ENCODE results near the gene MT1H. TPM values are rescaled to one million over a fixed set of nuclear protein-coding genes. Genes with fewer than 3 reads are reported as not detected.

Gene MT1H
- total and polyA plus RNA-seq, 9 of the 15 experiments (the other 6 are each of a cell fraction or from before 2014, with no cell fraction given) = 0.13 to 0.37 TPM; not detected in 7

DNA sequence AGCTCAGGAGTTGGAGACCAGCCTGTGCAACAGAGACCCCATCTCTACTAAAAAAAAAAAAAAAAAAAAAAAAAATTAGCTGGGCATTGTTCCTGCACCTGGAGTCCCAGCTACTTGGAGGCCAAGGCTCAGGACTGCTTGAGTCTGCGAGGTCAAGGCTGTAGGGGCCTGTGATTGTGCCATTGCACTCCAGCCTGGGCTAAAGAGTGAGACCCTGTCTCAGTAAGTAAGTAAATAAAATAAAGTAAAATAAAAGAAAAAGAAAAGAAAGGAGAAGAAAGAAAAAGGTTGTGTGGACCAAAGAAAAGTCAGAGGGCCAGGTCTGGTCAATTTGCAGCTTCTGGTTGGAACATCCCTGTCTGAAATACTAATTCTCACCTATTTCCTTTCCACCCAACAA, 31.0 kb downstream of the MT1H start (continued):
- TF ChIP-seq ETS2 (tag; IDR thresholded peaks at IDR 0.05; ENCODE audit: borderline replicate concordance, poor library complexity, severe bottlenecking) = no peak
- TF ChIP-seq PURB (CRISPR knock-in tag; IDR thresholded peaks at IDR 0.05; ENCODE audit: low read depth) = no peak
- TF ChIP-seq C11orf30 (IDR thresholded peaks at IDR 0.05; ENCODE audit: low read depth) = no peak

GRCh38 chr16:56701534-56701933, 31.9 kb downstream of the MT1H start:
- 31% methylated on average over 7 of the region's 7 CpGs for WGBS (ENCODE audit: insufficient coverage, low coverage, missing lambda C conversion rate)
- intact Hi-C loops (cut with micrococcal nuclease) = no loop called here
- no peak overlapping the region for H2AFZ ChIP-seq (ENCODE audit: low read depth, low read length)
- no peak for FAIRE-seq
- ChIA-PET CTCF (ENCODE audit: low intra/inter-chr PET ratio) (interaction anchor here (0.7 to 2.2 kb wide), 6 partner anchors 28 to 368 kb away, joined by 3 to 26 read pairs (median 10); no protein-coding TSS in a partner anchor), POLR2A (interaction anchor here (1.0 to 1.3 kb wide), 4 partner anchors 17 to 365 kb away, joined by 3 to 4 read pairs (median 3); no protein-coding TSS in a partner anchor)
- no peak overlapping the region for H3K4me2 ChIP-seq (ENCODE audit: insufficient read depth, low read length)
- in situ Hi-C loops (cut with MboI) = loop anchor here (5.0 kb wide), 1 partner anchor 124 kb away; no protein-coding TSS in a partner anchor
- peaks cover 0 to 19% of the 10 kb centered on the region in 2 experiments; a peak in 2 of 5 replicates for H3K27me3 ChIP-seq (ENCODE audit: control insufficient read depth in 2 of 2, insufficient read depth in 2 of 2, low read length in 2 of 2)
- no peaks in the 10 kb centered on the region for H3K36me3 ChIP-seq (ENCODE audit: control insufficient read depth, insufficient read depth, low read length)
- H3K27ac ChIP-seq (ENCODE audit: extremely low read depth, low read depth, low read length) = no peak overlapping the region
- no peaks in the 10 kb centered on the region for H3K4me1 ChIP-seq (replicated peaks in 1 of 2; ENCODE audit: control insufficient read depth in 2 of 2, insufficient read depth in 2 of 2, low read length in 2 of 2)
- no peaks in the 10 kb centered on the region for H3K9me1 ChIP-seq (ENCODE audit: control insufficient read depth, insufficient read depth, low read length)
- H3K79me2 ChIP-seq (ENCODE audit: control insufficient read depth, insufficient read depth, low read length) = no peaks in the 10 kb centered on the region
- no peak overlapping the region for H3K9ac ChIP-seq (ENCODE audit: insufficient read depth in 1 of 2, low read depth in 2 of 2, low read length in 2 of 2)
- H4K20me1 ChIP-seq (replicated peaks; ENCODE audit: control insufficient read depth, insufficient read depth, low read length) = no peaks in the 10 kb centered on the region
- no peaks in the 10 kb centered on the region for H3K9me3 ChIP-seq (replicated peaks; ENCODE audit: control insufficient read depth, insufficient read depth, low read depth, low read length)
- no peak for ATAC-seq
- BruUV-seq (replicated peaks) = no TSS peak
- no peak for DNase-seq (ENCODE audit: extremely low read depth in 1 of 4, low spot score in 3 of 4)
- no peak overlapping the region for H3K4me3 ChIP-seq
- TF ChIP-seq SIN3A (IDR thresholded peaks at IDR 0.05; ENCODE audit: borderline replicate concordance in 2 of 2, control insufficient read depth in 1 of 2, low read depth in 2 of 2, low read length in 2 of 2) = no peak
- TF ChIP-seq GTF2E2 (tag; IDR thresholded peaks at IDR 0.05) = no peak
- no peak for TF ChIP-seq ZNF121 (CRISPR knock-in tag; conservative IDR thresholded peaks at IDR 0.05)
- no peak for TF ChIP-seq ZNF644 (tag; IDR thresholded peaks at IDR 0.05; ENCODE audit: low read depth)
- no peak for TF ChIP-seq ELF1 (tag; IDR thresholded peaks at IDR 0.05)
- TF ChIP-seq, protein P1, sequence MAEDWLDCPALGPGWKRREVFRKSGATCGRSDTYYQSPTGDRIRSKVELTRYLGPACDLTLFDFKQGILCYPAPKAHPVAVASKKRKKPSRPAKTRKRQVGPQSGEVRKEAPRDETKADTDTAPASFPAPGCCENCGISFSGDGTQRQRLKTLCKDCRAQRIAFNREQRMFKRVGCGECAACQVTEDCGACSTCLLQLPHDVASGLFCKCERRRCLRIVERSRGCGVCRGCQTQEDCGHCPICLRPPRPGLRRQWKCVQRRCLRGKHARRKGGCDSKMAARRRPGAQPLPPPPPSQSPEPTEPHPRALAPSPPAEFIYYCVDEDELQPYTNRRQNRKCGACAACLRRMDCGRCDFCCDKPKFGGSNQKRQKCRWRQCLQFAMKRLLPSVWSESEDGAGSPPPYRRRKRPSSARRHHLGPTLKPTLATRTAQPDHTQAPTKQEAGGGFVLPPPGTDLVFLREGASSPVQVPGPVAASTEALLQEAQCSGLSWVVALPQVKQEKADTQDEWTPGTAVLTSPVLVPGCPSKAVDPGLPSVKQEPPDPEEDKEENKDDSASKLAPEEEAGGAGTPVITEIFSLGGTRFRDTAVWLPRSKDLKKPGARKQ (CRISPR knock-in tag; IDR thresholded peaks at IDR 0.05) = no peak
- TF ChIP-seq HDAC6 (IDR thresholded peaks at IDR 0.05; ENCODE audit: low read depth, low read length) = no peak
- TF ChIP-seq, protein P2, sequence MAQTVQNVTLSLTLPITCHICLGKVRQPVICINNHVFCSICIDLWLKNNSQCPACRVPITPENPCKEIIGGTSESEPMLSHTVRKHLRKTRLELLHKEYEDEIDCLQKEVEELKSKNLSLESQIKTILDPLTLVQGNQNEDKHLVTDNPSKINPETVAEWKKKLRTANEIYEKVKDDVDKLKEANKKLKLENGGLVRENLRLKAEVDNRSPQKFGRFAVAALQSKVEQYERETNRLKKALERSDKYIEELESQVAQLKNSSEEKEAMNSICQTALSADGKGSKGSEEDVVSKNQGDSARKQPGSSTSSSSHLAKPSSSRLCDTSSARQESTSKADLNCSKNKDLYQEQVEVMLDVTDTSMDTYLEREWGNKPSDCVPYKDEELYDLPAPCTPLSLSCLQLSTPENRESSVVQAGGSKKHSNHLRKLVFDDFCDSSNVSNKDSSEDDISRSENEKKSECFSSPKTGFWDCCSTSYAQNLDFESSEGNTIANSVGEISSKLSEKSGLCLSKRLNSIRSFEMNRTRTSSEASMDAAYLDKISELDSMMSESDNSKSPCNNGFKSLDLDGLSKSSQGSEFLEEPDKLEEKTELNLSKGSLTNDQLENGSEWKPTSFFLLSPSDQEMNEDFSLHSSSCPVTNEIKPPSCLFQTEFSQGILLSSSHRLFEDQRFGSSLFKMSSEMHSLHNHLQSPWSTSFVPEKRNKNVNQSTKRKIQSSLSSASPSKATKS (CRISPR knock-in tag; IDR thresholded peaks at IDR 0.05) = no peak
- TF ChIP-seq, protein P3, sequence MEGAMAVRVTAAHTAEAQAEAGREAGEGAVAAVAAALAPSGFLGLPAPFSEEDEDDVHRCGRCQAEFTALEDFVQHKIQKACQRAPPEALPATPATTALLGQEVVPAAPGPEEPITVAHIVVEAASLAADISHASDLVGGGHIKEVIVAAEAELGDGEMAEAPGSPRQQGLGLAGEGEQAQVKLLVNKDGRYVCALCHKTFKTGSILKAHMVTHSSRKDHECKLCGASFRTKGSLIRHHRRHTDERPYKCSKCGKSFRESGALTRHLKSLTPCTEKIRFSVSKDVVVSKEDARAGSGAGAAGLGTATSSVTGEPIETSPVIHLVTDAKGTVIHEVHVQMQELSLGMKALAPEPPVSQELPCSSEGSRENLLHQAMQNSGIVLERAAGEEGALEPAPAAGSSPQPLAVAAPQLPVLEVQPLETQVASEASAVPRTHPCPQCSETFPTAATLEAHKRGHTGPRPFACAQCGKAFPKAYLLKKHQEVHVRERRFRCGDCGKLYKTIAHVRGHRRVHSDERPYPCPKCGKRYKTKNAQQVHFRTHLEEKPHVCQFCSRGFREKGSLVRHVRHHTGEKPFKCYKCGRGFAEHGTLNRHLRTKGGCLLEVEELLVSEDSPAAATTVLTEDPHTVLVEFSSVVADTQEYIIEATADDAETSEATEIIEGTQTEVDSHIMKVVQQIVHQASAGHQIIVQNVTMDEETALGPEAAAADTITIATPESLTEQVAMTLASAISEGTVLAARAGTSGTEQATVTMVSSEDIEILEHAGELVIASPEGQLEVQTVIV (CRISPR knock-in tag; IDR thresholded peaks at IDR 0.05; ENCODE audit: borderline replicate concordance) = no peak
- TF ChIP-seq GABPA (tag; conservative IDR thresholded peaks at IDR 0.05; ENCODE audit: low read depth) = no peak
- no peak for TF ChIP-seq MCM3 (IDR thresholded peaks at IDR 0.05)
- no peak for TF ChIP-seq ZNF436 (CRISPR knock-in tag; IDR thresholded peaks at IDR 0.05)

Measured in K562 (cell line).